ENCODE measurements around the gene S100A16.
"Not testable (repeated sequence)": the region's sequence is repeated elsewhere in the genome, so short reads cannot be mapped to it uniquely, and the experiment has no call there.

Gene S100A16

GRCh38 chr1:153614189-153614900, 1.4 kb upstream of the S100A16 start:
- no peak for DNase-seq

GRCh38 chr1:153613406-153613805, 469 bp upstream of the S100A16 start:
- DNase-seq: no peak

- DNase-seq: no peak
Observed at GRCh38 chr1:153612111-153612754, 704 bp downstream of the S100A16 start.

GRCh38 chr1:153611356-153611755, 1.6 kb downstream of the S100A16 start:
- DNase-seq: no peak

GRCh38 chr1:153610811-153611301, 2.1 kb downstream of the S100A16 start:
- no peak for DNase-seq

GRCh38 chr1:153610334-153610733, 2.6 kb downstream of the S100A16 start:
- DNase-seq: no peak

- DNase-seq: no peak
Observed at GRCh38 chr1:153609585-153609907, 3.4 kb downstream of the S100A16 start.

- DNase-seq: no peak
Observed at GRCh38 chr1:153608742-153609584, 4.0 kb downstream of the S100A16 start.

- no peak for DNase-seq
Observed at GRCh38 chr1:153608089-153608682, 4.8 kb downstream of the S100A16 start.

GRCh38 chr1:153607381-153607780, 5.6 kb downstream of the S100A16 start:
- no peak for DNase-seq

- DNase-seq: no peak
Observed at GRCh38 chr1:153606194-153606593, 6.7 kb downstream of the S100A16 start.

GRCh38 chr1:153602749-153603148, 10.2 kb downstream of the S100A16 start:
- no peak for DNase-seq

GRCh38 chr1:153599847-153600246, 13.1 kb downstream of the S100A16 start:
- no peak for DNase-seq

- DNase-seq: no peak
Observed at GRCh38 chr1:153598309-153599172, 14.4 kb downstream of the S100A16 start.

- DNase-seq: peak in 1 of 2 experiments; percentile 22
Observed at GRCh38 chr1:153597206-153597605, 15.7 kb downstream of the S100A16 start.

GRCh38 chr1:153592748-153593147, 20.2 kb downstream of the S100A16 start:
- DNase-seq: no peak

GRCh38 chr1:153588482-153588881, 24.5 kb downstream of the S100A16 start:
- no peak for DNase-seq

- DNase-seq: not testable (repeated sequence)
Observed at GRCh38 chr1:153588033-153588432, 24.9 kb downstream of the S100A16 start.

GRCh38 chr1:153587314-153587713, 25.6 kb downstream of the S100A16 start:
- no peak for DNase-seq

GRCh38 chr1:153586347-153586746, 26.6 kb downstream of the S100A16 start:
- no peak for DNase-seq

- DNase-seq: no peak
Observed at GRCh38 chr1:153585006-153585405, 27.9 kb downstream of the S100A16 start.

GRCh38 chr1:153583976-153584375, 29.0 kb downstream of the S100A16 start:
- no peak for DNase-seq

All from activated CD4-positive, alpha-beta T cell treated with anti-CD3 and anti-CD28 coated beads, Interleukin-2, amount 50 U/mL, for 48 hours (primary cell).